Measurements from ENCODE around the gene TEC.
"Not testable (repeated sequence)": the region's sequence is repeated elsewhere in the genome, so short reads cannot be mapped to it uniquely, and the experiment has no call there.

GRCh38 chr4:48186394-48186793, 83.2 kb downstream of the TEC start:
- TF ChIP-seq CREB1 (CRISPR knock-in tag; IDR thresholded peaks at IDR 0.05; ENCODE audit: low read depth); CTCF (conservative IDR thresholded peaks at IDR 0.05; ENCODE audit: low read depth in 2 of 2); NANOG (IDR thresholded peaks at IDR 0.05; ENCODE audit: borderline replicate concordance); POLR2AphosphoS5 (IDR thresholded peaks at IDR 0.05; ENCODE audit: low read depth); JUNB (IDR thresholded peaks at IDR 0.05; ENCODE audit: unreplicated experiment); REST (IDR thresholded peaks at IDR 0.05; ENCODE audit: unreplicated experiment); EZH2 (IDR thresholded peaks at IDR 0.05; ENCODE audit: low read depth, unreplicated experiment): not testable (repeated sequence)
